ENCODE measurements around the gene SLC6A6.

Gene SLC6A6

DNA sequence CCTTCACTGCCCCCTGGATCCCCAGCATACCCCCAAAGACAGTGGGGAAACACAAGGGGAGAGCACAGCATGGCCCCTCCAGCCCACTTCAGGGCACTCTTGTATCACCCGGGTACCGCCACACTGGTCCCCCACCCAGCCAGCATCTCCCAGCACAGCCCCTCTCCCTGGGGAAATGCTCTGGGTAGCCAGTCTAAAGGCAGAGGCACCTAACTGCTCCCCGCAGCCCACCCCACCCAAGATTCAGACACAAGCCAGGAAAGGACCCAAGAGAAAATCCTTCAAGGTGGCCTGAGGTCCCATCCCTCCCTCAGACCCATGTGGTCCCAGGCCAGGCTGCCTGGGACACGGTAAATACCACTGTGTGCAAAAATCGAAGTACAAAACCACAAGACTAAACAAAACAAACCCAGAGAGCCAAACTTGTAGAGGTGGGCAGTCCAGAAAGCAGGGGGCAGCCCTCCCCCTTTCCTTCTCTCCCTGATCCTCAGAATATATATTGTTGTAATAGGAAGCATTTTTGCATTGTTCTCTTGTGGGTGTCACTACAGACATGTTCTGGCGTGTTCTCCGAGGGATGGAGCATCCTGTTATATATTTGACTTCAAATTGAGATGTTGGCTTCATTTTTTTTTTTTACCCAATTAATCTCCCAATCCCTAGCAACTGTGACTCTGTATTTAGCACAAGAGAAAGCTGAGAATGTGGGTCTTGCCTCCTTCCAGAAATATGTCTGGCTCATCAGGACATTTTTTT, 86.1 kb downstream of the SLC6A6 start:
- no peak for DNase-seq (ENCODE audit: low spot score)

DNA sequence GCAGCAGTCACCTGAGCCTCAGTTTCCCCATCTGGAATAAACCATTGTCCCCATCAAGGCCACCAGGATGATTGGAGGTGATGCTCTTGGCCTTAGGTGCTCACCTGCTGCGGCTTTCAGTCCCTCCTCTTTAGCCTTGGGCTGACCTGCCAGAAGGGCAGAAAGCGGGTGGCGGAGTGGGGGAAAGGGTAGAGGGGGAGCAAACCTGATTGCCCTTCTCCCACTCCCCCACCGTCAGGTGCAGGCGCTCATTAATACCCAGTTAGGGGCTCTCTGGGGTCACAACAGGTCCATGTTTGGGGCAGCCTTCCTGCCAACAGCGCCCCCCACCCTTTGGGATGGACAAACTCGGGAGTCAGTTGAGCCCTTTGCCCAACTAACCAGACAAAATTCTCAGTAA, 87.2 kb downstream of the SLC6A6 start:
- no peak for DNase-seq (ENCODE audit: low spot score)

DNA sequence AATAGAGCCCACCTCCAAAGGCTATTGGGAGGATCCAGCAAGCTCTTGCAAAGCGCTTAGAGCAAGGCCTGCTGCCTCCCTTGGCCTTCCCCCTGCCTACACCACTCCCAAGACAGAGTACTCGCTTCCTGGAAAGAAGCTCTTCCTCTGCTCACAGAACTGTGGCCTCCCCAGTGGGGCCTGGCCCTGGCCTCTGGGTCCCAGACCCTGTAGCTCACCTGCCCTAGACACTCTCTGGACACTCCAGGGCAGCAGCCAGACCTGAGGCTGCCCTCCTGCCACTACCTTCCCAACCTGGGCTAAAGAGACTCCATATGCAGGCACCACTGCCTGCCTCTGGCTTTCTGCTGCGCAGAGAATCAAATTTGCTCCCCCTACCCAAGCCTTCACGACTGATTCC, 87.8 kb downstream of the SLC6A6 start:
- no peak for DNase-seq (ENCODE audit: low spot score)

DNA sequence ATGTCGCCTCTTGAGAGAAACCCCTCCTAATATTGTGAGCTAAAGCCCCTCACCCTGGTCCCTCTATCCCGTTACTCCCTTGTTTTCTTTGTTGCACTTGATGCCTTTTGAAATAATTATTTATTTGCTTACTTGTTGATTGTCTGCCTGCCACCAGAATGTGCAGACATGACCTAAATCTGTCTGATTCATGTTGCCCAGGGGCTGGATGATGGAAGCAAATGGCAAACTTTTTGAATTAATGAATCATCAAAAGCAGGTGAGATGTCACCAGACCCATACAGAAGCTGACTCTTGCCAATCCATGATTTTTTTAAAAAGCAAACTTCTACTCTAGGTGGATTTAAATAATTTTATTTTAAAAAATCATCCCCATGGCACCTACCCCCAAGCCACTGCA, 88.4 kb downstream of the SLC6A6 start:
- no peak for DNase-seq (ENCODE audit: low spot score)

DNA sequence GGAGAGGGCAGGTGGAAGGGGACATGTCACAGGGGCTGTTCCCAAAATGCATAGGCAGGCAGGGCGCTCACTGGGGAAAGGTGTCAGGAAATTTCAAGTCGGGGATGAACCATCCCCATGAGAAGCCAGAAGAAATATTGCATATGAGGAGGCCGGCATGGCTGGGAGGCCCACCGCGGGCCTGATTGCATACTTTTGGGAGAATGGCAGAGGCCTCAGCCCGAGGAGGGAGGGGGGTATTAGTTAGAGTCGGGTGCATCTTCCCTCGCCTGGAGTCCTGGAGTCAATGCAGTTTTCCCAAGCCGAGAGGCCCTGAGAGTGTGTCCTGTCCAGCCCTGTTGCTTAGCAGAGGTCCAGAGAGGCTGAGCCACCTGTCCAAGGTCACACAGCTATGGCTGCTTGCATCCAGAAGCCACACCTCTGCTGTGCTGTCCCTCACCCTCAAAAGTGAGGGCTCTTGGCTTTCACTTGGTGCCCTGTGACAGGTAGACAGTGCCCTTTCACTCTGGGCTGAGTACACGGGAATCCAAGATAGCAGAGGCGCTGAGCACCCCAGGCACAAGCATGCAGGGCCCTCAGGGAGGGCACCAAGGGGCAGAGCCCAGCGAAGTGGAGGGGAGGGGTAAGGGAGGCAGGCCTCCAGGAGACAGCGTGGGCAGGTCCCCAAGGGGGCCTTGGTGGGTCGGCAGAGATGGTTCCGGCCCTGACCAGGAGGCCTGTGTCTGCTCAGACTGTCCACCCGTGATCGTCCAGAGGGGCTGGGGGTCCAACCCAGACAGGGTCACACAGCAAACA, 89.2 kb downstream of the SLC6A6 start:
- DNase-seq (ENCODE audit: low spot score): no peak

DNA sequence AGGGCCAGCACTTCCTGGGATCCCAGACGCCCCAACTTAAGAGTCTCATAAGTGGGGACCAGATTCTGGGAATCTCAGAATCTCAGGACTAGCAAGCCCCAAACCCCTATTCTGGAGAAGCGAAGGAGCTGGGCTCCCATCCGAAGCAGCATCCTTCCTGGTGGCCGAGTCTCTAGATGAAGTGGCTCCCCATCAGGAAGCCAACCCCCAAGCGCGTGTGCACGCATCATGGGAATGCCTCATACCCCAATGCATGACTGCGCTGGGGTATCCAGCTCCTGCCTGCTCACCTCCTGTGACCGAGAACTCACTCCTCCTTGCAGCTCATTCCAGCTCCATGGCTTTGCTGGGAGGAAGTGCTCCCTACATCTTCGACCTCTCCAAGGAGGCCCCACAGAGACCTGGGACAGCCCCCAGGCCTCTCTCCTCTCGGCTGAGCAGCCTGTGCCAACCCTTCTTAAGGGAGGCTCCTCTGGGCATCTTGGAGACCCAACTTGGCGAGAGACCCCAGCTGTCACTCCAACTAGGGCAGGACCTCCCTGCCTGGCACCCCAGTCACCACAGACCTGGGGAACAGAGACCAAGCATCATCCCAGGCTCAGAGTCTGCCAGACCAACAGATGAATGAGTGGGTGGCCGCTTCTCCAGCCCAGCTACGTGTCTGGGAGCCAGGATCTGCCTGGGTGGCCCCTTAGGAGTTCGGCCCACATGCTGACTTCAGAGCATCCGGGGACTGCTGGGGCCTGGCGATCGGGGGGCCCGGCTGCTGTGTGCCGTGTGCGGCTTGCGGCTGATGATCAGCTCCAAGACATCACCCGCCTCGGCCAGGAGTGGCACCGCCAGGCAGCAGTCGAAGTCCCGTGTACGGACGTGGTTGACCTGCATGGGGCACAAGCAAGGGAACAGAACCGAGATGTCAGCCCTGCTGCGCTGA, 90.8 kb downstream of the SLC6A6 start:
- DNase-seq (ENCODE audit: low spot score): no peak

DNA sequence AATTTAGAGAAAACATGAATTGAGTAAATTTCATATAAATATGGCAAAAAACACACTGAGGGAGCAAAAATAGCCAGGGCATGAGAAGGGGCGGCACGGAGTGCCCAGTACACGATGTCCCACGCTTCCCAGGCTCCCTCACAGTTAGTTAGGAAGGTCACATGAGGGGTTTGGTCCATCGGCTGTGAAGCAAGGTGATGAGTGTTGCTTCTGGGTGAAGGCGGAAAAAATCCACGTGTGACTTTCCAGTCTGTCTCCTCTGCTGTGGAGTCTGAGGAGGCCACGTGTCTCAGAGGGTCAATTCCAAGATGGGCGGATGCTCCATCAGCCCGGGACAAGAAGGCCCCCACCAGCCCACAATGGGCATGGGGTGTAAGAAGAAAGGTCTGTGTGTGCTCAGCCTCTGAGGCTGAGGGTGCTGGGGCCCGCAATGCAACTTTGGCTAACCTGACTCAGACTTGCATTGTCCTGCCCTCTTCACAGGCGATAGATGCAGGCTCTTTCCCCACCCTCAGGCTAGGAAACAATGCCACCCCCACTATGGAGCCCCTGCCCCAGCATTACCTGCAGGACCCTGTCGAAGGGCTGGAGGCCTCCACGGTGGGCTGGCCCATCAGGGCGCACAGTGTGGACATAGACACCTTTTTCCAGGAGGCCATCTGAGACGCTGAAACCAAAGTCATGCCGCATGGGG, 92.0 kb downstream of the SLC6A6 start:
- no peak for DNase-seq (ENCODE audit: low spot score)

DNA sequence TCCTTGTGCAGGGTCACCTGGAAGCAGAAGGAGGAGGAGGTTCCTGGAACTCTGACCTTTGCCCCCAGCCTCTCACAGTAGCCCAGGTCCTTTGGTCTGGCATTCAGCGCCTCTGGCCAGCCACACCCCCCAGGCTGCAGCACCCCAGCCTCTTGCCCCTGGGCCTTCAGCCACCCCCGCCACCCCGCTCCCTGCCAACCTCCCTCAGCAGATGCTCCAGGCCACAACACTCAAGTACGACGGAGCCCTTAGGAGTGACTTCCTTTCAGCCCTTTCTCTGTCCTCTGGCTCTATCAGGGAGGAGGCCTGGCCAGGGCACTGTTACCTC, 92.5 kb downstream of the SLC6A6 start:
- DNase-seq (ENCODE audit: low spot score): no peak

DNA sequence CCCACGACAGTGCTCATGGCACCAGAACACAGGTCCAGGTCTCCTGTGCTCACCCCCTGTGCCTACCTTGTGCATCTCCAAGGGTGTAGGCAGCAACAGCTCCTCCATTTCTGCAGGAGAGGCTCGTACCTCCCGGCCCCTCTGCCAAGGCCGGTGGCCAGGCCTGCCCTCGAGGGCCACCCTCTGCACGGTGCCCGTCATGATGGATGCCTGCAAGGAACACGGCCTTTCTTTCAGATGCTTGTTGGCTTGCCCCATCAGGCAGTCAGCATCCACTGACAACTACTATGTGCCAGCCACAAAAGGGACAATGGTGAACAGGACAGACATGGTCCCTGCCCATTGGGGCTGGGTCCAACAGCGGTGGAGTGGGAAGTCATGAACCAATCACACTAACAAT, 93.9 kb downstream of the SLC6A6 start:
- no peak for DNase-seq (ENCODE audit: low spot score)

DNA sequence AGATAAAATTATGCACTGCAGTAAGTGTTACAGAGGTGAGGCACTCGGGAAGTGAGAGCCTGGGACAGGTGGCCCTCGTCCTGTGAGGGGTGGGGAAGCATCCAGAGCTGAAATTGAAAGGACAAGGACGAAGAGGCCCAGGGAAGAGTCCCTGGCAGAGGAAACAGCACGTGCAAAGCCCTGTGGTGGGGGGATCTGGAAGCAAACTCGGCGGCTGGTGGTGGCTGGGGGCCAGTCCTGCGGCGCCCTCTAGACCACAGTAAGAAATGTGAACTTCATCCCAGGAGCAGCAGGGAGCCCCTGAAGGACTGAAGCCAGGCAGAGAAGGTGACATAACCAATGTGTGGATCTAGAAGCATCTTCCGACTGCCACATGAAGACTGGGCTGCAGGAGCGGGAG, 94.9 kb downstream of the SLC6A6 start:
- no peak for DNase-seq (ENCODE audit: low spot score)

DNA sequence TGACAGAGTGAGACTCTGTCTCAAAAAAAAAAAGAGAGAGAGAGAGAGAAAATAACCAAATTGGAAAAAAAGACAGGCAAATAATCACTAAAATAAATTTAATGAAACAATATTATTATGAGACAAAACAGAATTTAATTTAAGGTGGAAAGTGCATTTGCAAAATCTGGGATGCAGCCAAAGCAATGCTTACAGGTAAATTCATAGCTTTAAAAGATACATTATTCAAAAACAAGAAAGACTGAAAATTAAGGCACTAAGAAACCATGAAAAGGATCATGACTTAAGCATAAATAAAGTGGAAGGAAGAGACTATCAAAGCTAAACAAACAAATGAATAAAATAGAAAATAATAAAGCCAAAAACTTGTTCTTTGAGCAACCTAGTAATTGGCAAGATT, 100.1 kb downstream of the SLC6A6 start:
- DNase-seq (ENCODE audit: low spot score): no peak

DNA sequence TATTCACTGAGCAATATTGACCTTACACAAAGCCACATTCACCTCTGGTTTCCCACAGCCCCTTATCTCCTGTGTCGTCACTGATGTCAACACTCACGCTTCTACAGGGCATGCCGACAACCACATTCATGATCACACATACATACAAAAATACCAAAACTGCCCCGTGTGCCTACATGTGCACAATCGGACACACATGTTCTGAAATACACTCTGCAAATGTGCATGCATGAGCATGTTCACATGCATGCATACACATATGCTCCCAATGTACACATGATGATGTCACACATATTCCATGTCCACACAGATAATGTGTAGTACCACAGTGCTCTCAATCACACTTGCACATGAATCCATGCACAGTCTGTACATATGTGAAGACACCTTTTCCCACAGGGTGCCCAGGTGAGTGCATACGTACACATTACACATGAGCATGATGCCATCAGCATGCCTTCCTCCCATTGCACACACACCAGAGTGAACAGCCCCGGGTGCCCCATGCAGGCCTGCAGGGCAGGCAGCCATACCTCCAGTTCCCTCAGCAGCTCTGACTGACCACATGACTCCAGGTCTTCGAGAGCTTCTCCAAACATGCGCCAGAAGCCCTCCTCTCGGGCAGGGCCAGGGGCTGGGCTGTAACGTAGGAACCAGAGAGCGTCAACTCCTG, 100.8 kb downstream of the SLC6A6 start:
- no peak for DNase-seq (ENCODE audit: low spot score)

DNA sequence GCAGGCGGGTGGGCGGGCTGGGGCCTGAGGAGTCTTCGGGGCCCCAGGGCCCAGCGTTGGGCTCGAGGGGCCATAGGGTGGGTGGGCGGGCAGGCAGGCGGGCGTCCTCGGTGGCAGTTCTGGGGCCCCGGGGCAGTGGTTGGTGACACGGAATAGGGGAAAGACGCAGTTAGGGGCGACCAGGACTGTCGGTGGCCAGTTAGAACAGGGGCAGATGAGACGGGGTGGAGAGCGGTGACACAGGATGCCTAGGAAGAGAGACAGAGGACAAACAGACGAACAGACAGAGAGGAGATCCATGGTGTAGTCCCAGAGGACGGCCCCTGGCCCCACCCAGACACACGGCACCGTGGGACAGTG, 101.3 kb downstream of the SLC6A6 start:
- no peak for DNase-seq (ENCODE audit: low spot score)

DNA sequence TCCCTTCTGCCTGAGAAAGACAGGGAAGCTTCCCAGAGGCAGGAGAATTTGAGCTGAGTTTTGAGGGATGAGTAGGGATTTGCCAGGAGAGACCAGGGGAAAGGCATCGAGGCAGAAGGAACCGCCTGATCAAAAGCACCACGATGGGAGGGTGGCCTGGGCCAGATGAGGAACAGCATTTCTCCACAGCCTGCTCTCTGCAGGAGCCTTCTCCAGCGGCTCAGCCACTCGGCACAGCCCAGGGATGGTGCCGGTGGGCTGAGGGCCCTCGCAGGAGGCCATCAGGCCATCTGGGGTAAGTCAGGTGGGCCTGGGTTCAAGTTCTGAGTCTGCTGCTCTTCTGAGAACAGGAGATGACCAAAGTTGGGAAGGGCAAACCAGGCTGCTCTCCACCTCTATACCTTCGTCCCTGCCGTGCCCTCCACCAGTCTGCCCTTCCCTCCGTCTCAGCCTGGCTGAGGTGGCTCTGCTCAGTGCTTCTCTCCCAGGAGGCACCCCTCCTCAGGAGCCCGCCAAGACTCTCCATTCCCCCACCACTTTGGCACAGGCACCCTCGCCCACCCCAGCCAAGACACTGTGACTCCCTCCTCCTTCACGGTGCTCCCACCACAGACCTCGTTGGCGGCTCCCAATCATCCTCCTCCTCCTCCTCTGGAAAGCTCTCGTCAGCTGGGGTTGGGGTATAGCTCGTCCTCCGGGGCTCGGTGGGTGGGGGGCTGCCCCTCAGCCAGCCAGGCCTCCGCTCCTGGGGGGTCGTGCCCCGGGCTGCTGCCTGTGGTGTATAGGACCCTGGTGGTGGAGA, 102.8 kb downstream of the SLC6A6 start:
- no peak for DNase-seq (ENCODE audit: low spot score)

DNA sequence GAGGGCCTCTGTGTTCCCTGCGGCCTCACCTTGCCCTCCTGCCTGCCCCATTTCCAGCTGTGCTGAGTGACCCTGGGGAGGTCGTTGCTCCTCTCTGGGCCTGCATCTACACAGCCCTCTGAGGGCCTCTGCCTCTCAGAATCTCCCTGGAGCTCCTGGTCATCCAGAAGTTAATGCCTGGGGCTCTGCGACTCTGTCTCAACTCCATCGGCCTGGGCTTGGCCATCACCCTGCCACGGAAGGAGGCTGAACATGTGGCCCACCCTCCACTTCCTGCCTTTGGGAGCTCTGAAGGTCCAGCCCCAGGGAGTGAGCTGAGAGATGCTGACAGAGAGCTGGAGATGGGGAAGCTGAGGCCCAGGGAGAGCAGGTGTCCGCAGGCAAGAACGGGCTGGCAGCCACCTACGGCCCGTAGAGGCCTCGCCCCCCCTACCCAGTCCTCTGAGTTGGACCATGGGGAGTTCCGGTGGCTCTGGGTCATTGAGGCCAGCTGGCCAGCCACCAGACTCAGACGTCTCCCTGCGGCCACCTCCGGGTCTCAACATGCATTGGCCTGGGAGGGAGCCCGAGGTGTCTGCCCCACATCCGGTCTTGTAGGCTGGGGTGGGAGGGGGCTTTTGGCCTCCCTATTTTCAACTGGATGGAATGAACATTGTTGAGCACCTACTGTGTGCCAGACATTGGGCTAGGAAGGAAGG, 103.5 kb downstream of the SLC6A6 start:
- no peak for DNase-seq (ENCODE audit: low spot score)

DNA sequence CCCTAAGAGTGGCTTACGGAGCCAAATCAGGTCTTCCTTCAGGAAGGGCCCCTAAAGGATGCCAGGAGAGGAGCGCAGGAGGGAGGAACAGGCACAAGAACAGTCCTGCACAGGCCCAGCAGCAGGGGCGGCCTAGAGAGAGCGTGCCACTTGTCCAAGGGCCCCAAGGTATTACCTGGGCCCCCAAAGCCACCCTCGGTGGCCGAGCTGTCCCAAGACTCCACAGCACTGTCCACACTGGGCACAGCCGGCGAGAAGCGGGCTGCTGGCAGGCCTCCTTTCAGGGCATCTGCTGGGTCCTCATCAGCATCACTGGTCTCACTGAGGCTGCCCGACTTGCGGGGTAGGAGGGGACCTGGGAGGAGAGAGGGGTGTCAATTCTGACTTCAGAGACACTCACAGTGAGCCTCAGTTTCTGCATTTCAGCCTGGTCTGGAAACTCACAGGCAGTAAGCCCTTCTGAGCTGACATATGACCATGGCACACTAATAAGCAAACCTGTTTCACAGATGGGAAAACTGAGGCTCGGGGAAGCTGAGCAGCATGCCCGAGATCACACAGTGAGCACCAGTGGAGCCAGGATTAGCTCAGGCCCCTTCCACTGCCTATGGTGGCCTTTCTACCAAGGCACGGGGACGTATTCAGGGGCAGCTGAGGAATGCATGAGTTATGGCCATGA, 104.4 kb downstream of the SLC6A6 start:
- DNase-seq (ENCODE audit: low spot score): no peak

DNA sequence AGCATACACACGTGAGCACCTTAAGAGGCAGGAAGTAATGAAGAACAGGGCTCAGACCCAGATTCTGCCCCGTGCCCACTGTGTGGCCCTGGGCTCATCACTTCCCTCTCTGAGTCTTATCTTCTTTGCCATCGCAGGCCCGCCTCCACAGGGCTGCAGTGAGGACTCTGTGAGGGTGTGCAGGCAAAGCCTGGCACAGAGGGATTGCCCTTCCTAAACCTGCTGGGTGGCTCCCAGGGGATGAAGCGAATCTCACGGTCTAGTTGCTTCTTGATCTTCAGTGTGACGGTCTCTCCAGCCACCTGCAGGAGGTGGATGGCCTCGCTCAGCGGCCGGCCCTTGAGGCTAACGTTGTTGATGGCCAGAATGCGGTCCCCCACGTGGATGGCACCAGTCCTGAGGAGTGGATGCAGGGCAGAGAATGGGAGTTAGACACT, 104.9 kb downstream of the SLC6A6 start:
- no peak for DNase-seq (ENCODE audit: low spot score)

DNA sequence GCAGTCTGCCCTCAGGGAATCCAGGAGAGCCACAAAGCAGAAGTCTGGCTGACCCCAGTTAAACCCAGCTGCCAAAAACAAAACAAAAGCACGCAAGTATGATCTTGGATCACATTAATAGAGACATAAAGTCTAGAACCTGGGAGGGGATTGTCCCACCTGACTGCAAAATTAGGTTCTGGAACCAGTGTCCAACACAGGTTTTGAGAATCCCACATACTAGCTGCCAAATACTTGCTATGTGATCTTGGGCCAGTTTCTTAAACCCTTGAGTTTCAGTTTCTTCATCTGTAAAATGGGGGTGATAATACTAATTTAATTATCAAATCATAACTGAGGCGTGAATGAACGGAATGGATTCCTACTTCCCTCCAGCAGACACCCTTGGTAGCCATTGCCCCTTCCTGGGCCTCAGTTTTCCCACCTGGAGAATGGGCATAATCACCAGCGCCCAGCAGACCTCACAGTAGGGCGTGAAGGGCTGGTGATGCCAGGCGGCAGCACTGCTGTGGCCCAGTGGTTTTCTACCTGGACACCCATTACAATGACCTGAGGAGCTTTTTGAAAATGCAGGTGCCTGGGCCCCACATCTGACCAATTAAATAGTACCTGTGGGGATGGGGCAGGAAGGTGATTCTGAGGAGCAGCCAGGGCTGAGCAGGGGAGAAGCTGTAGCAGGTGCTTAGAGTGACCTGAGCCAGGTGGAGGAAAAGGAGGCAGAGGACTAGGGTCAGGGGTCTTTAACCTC, 105.5 kb downstream of the SLC6A6 start:
- DNase-seq (ENCODE audit: low spot score): no peak

DNA sequence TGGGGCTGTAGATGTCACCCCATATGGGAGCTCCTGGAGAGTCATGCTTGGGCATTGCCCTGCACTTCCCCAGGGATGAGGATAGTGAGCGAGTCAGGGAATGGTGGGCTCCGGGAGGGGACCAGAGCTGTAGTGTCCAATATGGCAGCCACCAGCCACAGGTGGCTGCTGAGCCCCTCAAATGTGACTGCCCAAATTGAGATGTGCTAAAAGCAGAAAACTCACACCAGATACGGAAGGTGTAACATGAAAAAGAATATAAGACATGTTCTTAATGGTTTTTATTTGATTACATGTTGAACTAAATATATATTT, 106.1 kb downstream of the SLC6A6 start:
- DNase-seq (ENCODE audit: low spot score): no peak

Measured in HuH-7.5 (cell line).